Fibroblast of lung (primary cell): ENCODE measurements around the gene AMN. TPM values are rescaled to one million over a fixed set of nuclear protein-coding genes. Genes with fewer than 3 reads are reported as not detected.

Experiments
- DNase-seq, 2 donors: peaks; one replicate each; pipeline versions ENCODE4 v3.0.0 to v3.0.0-alpha.2; 2010; ENCODE audit warnings: low read depth in 2 of 2
- H2AFZ ChIP-seq: 2 replicates; pipeline ENCODE4 v1.5.1; 2012; ENCODE audit warnings: low read length, control low read depth, inconsistent platforms
- H3K27ac ChIP-seq: 2 replicates; pipeline ENCODE4 v1.5.1; 2011; ENCODE audit warnings: low read length, control low read depth; ENCODE audit not compliant: insufficient read depth
- H3K27me3 ChIP-seq: 2 replicates; pipeline ENCODE4 v1.5.1; 2011; ENCODE audit warnings: mild to moderate bottlenecking, low read length; ENCODE audit not compliant: control insufficient read depth, insufficient read depth
- H3K36me3 ChIP-seq: 2 replicates; pipeline ENCODE4 v1.5.1; 2011; ENCODE audit warnings: low read length; ENCODE audit not compliant: control insufficient read depth, insufficient read depth
- H3K4me1 ChIP-seq: 2 replicates; pipeline ENCODE4 v1.5.1; 2011; ENCODE audit warnings: low read length; ENCODE audit not compliant: control insufficient read depth, insufficient read depth; ENCODE audit errors: extremely low read depth
- H3K4me2 ChIP-seq: 2 replicates; pipeline ENCODE4 v1.5.1; 2011; ENCODE audit warnings: low read length, control low read depth; ENCODE audit not compliant: insufficient read depth; ENCODE audit errors: extremely low read depth
- H3K4me3 ChIP-seq, 4 experiments: fragments of 200-600 bp in 1 of 4; sonication (generic) in 1 of 4; replicated peaks in 1 of 4; 2 replicates each; pipeline ENCODE4 v1.5.1; 2011 to 2016; ENCODE audit warnings: low read length in 4 of 4, low read depth in 3 of 4, mild to moderate bottlenecking in 3 of 4, control low read depth in 2 of 4, inconsistent platforms in 1 of 4, mixed read lengths in 1 of 4; ENCODE audit not compliant: insufficient read depth in 1 of 4; ENCODE audit errors: control extremely low read depth in 1 of 4
- H3K79me2 ChIP-seq: 2 replicates; pipeline ENCODE4 v1.5.1; 2012; ENCODE audit warnings: mild to moderate bottlenecking, low read length, inconsistent platforms; ENCODE audit not compliant: control insufficient read depth, insufficient read depth
- H3K9ac ChIP-seq: 2 replicates; pipeline ENCODE4 v1.5.1; 2011; ENCODE audit warnings: mild to moderate bottlenecking, low read length, control low read depth; ENCODE audit not compliant: insufficient read depth
- H3K9me3 ChIP-seq: 2 replicates; pipeline ENCODE4 v1.5.1; 2012; ENCODE audit warnings: low read depth, low read length; ENCODE audit not compliant: control insufficient read depth, insufficient read depth
- H4K20me1 ChIP-seq: 2 replicates; pipeline ENCODE4 v1.5.1; 2011; ENCODE audit warnings: low read length; ENCODE audit not compliant: control insufficient read depth, insufficient read depth; ENCODE audit errors: extremely low read depth
- CTCF ChIP-seq, 2 donors: IDR thresholded peaks in 1 of 2; conservative IDR thresholded peaks in 1 of 2; 1 replicate in 1 of 2; 2 replicates in 1 of 2; pipeline ENCODE4 v1.5.1; 2011 to 2012; ENCODE audit warnings: low read length in 2 of 2, control low read depth in 1 of 2, inconsistent platforms in 1 of 2, low read depth in 1 of 2, mild to moderate bottlenecking in 1 of 2
- EZH2 ChIP-seq: IDR thresholded peaks from 2 replicates; pipeline ENCODE4 v1.5.1; 2012; ENCODE audit warnings: low read length, control low read depth, mild to moderate bottlenecking; ENCODE audit errors: missing control alignments
- polyA plus RNA-seq, 2 donors: library from polyadenylated mRNA; depleted of rRNA in 1 of 2; stranded (reverse) in 1 of 2; unstranded in 1 of 2; fragments of >200 nt; gene quantifications; 2 replicates each; pipeline ENCODE4 v1.2.1, GENCODE V29; 2011 to 2012; ENCODE audit warnings: missing spikeins in 1 of 2
- total RNA-seq: library from RNA; depleted of rRNA; stranded (reverse); fragments of >200 nt; gene quantifications from 2 replicates; pipeline ENCODE4 v1.2.1, GENCODE V29; 2014

AMN gene
- total and polyA plus RNA-seq, 2 donors (not counting 1 experiment from before 2014, with no cell fraction given): under 0.01 TPM; not detected in 1

GRCh38 chr14:102911541-102911951, 10.9 kb upstream of the AMN start:
- Histone ChIP-seq H3K36me3 (peaks cover 3% of the 10 kb centered on the region), H3K9ac (no peak overlapping the region), H3K27ac (no peak overlapping the region), H3K4me2 (no peak overlapping the region), H3K79me2 (no peaks in the 10 kb centered on the region), H3K4me1 (no peaks in the 10 kb centered on the region), H3K4me3 (no peak overlapping the region), H3K9me3 (no peaks in the 10 kb centered on the region), H3K27me3 (no peaks in the 10 kb centered on the region), H4K20me1 (no peaks in the 10 kb centered on the region), H2AFZ (no peak overlapping the region)
- no peak for TF ChIP-seq CTCF (conservative IDR thresholded peaks at IDR 0.05 in 1 of 2, IDR thresholded peaks at IDR 0.05 in 1 of 2; ENCODE audit: low read depth in 1 of 2, low read length in 2 of 2)
- no peak for TF ChIP-seq EZH2
- no peak for DNase-seq

- H3K4me1 ChIP-seq: no peaks in the 10 kb centered on the region
- TF ChIP-seq CTCF (conservative IDR thresholded peaks at IDR 0.05 in 1 of 2, IDR thresholded peaks at IDR 0.05 in 1 of 2; ENCODE audit: low read depth in 1 of 2, low read length in 2 of 2): no peak
- no peak overlapping the region for H3K4me3 ChIP-seq
- no peak overlapping the region for H3K9ac ChIP-seq
- H3K79me2 ChIP-seq: no peaks in the 10 kb centered on the region
- H3K4me2 ChIP-seq: no peak overlapping the region
- H3K36me3 ChIP-seq: peaks cover 2% of the 10 kb centered on the region
- no peaks in the 10 kb centered on the region for H4K20me1 ChIP-seq
- H3K27me3 ChIP-seq: no peaks in the 10 kb centered on the region
- DNase-seq: no peak
- no peak overlapping the region for H3K27ac ChIP-seq
- no peak overlapping the region for H2AFZ ChIP-seq
- no peaks in the 10 kb centered on the region for H3K9me3 ChIP-seq
These were observed 10.3 kb upstream of the AMN start for GRCh38 chr14:102911991-102912761.

GRCh38 chr14:102913341-102914211, 8.9 kb upstream of the AMN start:
- no peak for TF ChIP-seq EZH2
- TF ChIP-seq CTCF (conservative IDR thresholded peaks at IDR 0.05 in 1 of 2, IDR thresholded peaks at IDR 0.05 in 1 of 2; ENCODE audit: low read depth in 1 of 2, low read length in 2 of 2): no peak
- Histone ChIP-seq H3K27me3 (no peaks in the 10 kb centered on the region), H3K79me2 (no peaks in the 10 kb centered on the region), H3K4me3 (no peak overlapping the region), H3K9ac (no peak overlapping the region), H2AFZ (no peak overlapping the region), H3K36me3 (no peaks in the 10 kb centered on the region), H3K9me3 (no peaks in the 10 kb centered on the region), H4K20me1 (no peaks in the 10 kb centered on the region), H3K27ac (no peak overlapping the region), H3K4me1 (no peaks in the 10 kb centered on the region), H3K4me2 (no peak overlapping the region)
- DNase-seq: no peak
